KOPT-K1 (cell line): Measurements from ENCODE around the gene MCMBP.

Source experiments
- H3K27ac ChIP-seq: fragments of 200-600 bp; sonication (generic); 2 replicates; pipeline ENCODE4 v1.5.1; 2016; ENCODE audit warnings: antibody characterized with exemption, mild to moderate bottlenecking, low read depth, low read length; ENCODE audit not compliant: poor library complexity, severe bottlenecking
- H3K36me3 ChIP-seq: fragments of 200-600 bp; sonication (generic); 2 replicates; pipeline ENCODE4 v1.5.1; 2017; ENCODE audit warnings: antibody characterized with exemption, mild to moderate bottlenecking, low read length, moderate library complexity; ENCODE audit not compliant: insufficient read depth
- H3K9me3 ChIP-seq: fragments of 200-600 bp; sonication (generic); 2 replicates; pipeline ENCODE4 v1.5.1; 2017; ENCODE audit warnings: antibody characterized with exemption, low read length, mild to moderate bottlenecking; ENCODE audit not compliant: insufficient read depth, poor library complexity, severe bottlenecking

MCMBP gene

GRCh38 chr10:119862524-119862923 is 10.1 kb downstream of the MCMBP start:
- peaks cover 48% of the 10 kb centered on the region for H3K36me3 ChIP-seq
- peaks cover 24% of the 10 kb centered on the region for H3K9me3 ChIP-seq
- no peak overlapping the region for H3K27ac ChIP-seq

GRCh38 chr10:119860866-119861607 is 11.6 kb downstream of the MCMBP start:
- Histone ChIP-seq H3K9me3 (peaks cover 24% of the 10 kb centered on the region), H3K36me3 (peaks cover 60% of the 10 kb centered on the region), H3K27ac (no peak overlapping the region)

- peaks cover 59% of the 10 kb centered on the region for H3K36me3 ChIP-seq
- peaks cover 10% of the 10 kb centered on the region for H3K9me3 ChIP-seq
- H3K27ac ChIP-seq: no peak overlapping the region
These were observed 13.0 kb downstream of the MCMBP start for GRCh38 chr10:119859420-119860258.

GRCh38 chr10:119858063-119858462 is 14.6 kb downstream of the MCMBP start:
- H3K27ac ChIP-seq: no peak overlapping the region
- peaks cover 65% of the 10 kb centered on the region for H3K36me3 ChIP-seq

GRCh38 chr10:119853574-119853973 is 19.1 kb downstream of the MCMBP start:
- H3K27ac ChIP-seq: no peak overlapping the region
- no peaks in the 10 kb centered on the region for H3K9me3 ChIP-seq
- H3K36me3 ChIP-seq: peaks cover 98% of the 10 kb centered on the region

More at GRCh38 chr10:119858063-119858462, 14.6 kb downstream of the MCMBP start:
- no peaks in the 10 kb centered on the region for H3K9me3 ChIP-seq

GRCh38 chr10:119852822-119853221 is 19.8 kb downstream of the MCMBP start:
- Histone ChIP-seq H3K27ac (no peak overlapping the region), H3K9me3 (no peaks in the 10 kb centered on the region), H3K36me3 (peaks cover 98% of the 10 kb centered on the region)

GRCh38 chr10:119852277-119852676 is 20.4 kb downstream of the MCMBP start:
- Histone ChIP-seq H3K27ac (no peak overlapping the region), H3K9me3 (no peaks in the 10 kb centered on the region), H3K36me3 (peaks cover 98% of the 10 kb centered on the region)

- Histone ChIP-seq H3K9me3 (no peaks in the 10 kb centered on the region), H3K27ac (no peak overlapping the region), H3K36me3 (peaks cover 98% of the 10 kb centered on the region)
These were observed 22.7 kb downstream of the MCMBP start for GRCh38 chr10:119849944-119850343.

GRCh38 chr10:119849031-119849789 is 23.4 kb downstream of the MCMBP start:
- Histone ChIP-seq H3K9me3 (no peaks in the 10 kb centered on the region), H3K36me3 (peaks cover 99% of the 10 kb centered on the region), H3K27ac (no peak overlapping the region)

- Histone ChIP-seq H3K27ac (no peak overlapping the region), H3K9me3 (no peaks in the 10 kb centered on the region), H3K36me3 (peaks cover 99% of the 10 kb centered on the region)
These were observed 27.0 kb downstream of the MCMBP start for GRCh38 chr10:119845656-119846055.

GRCh38 chr10:119834188-119834587 is 38.5 kb downstream of the MCMBP start:
- peaks cover 100% of the 10 kb centered on the region for H3K36me3 ChIP-seq
- no peak overlapping the region for H3K27ac ChIP-seq
- H3K9me3 ChIP-seq: no peaks in the 10 kb centered on the region

GRCh38 chr10:119832951-119833350 is 39.7 kb downstream of the MCMBP start:
- Histone ChIP-seq H3K9me3 (no peaks in the 10 kb centered on the region), H3K36me3 (peaks cover 100% of the 10 kb centered on the region), H3K27ac (no peak overlapping the region)

GRCh38 chr10:119831656-119832055 is 41.0 kb downstream of the MCMBP start:
- H3K36me3 ChIP-seq: peaks cover 100% of the 10 kb centered on the region
- no peaks in the 10 kb centered on the region for H3K9me3 ChIP-seq

GRCh38 chr10:119830851-119831250 is 41.8 kb downstream of the MCMBP start:
- H3K27ac ChIP-seq: no peak overlapping the region

More at GRCh38 chr10:119831656-119832055, 41.0 kb downstream of the MCMBP start:
- H3K27ac ChIP-seq: no peak overlapping the region

GRCh38 chr10:119829429-119829828 is 43.2 kb downstream of the MCMBP start:
- H3K9me3 ChIP-seq: no peaks in the 10 kb centered on the region
- no peak overlapping the region for H3K27ac ChIP-seq
- H3K36me3 ChIP-seq: peaks cover 88% of the 10 kb centered on the region

More at GRCh38 chr10:119830851-119831250, 41.8 kb downstream of the MCMBP start:
- H3K36me3 ChIP-seq: peaks cover 100% of the 10 kb centered on the region
- H3K9me3 ChIP-seq: no peaks in the 10 kb centered on the region
